Measurements from ENCODE around the gene ASB7. TPM values are rescaled to one million over a fixed set of nuclear protein-coding genes. Genes with fewer than 3 reads are reported as not detected.

The ASB7 gene
- total and polyA plus RNA-seq, 4 donors: 3.3 to 18.3 (median 10.9) TPM

- peaks cover 6 to 27% (median 9%) of the 10 kb centered on the region in 5 donors for H3K4me1 ChIP-seq (ENCODE audit: control insufficient read depth in 5 of 5, insufficient read depth in 5 of 5, low read length in 5 of 5)
- H3K27me3 ChIP-seq (ENCODE audit: control insufficient read depth in 3 of 3, insufficient read depth in 3 of 3, low read length in 2 of 3): no peaks in the 10 kb centered on the region
- DNase-seq: peak in 2 of 3 donors; percentile 3 to 15
Observed at GRCh38 chr15:100601163-100601562, 1.2 kb upstream of the ASB7 start.

GRCh38 chr15:100601617-100602063, 749 bp upstream of the ASB7 start:
- DNase-seq (no peak), ATAC-seq (ENCODE audit: insufficient read depth, low FRiP score) (peak; percentile 13)
- peak overlapping the region; percentile 84 for H3K9ac ChIP-seq (ENCODE audit: insufficient read depth in 1 of 2, low read length in 2 of 2)
- H3K27me3 ChIP-seq (ENCODE audit: control insufficient read depth in 3 of 3, insufficient read depth in 3 of 3, low read length in 2 of 3): no peaks in the 10 kb centered on the region
- WGBS, 2 donors: 0% methylated on average over 21 of the region's 21 CpGs
- H3K4me3 ChIP-seq: peak overlapping the region; percentile 87
- no peak for TF ChIP-seq CTCF (IDR thresholded peaks at IDR 0.05; ENCODE audit: control extremely low read depth, extremely low read depth)
- H3K4me1 ChIP-seq (ENCODE audit: control insufficient read depth in 5 of 5, insufficient read depth in 5 of 5, low read length in 5 of 5): peaks cover 6 to 27% (median 9%) of the 10 kb centered on the region in 5 donors
- H3K36me3 ChIP-seq (ENCODE audit: control insufficient read depth in 4 of 4, insufficient read depth in 4 of 4, low read length in 4 of 4): peaks cover 0 to 4% (median 2%) of the 10 kb centered on the region in 4 donors
- no peaks in the 10 kb centered on the region for H3K9me3 ChIP-seq (ENCODE audit: control insufficient read depth in 4 of 4, insufficient read depth in 3 of 4, low read length in 3 of 4)
- H3K27ac ChIP-seq (ENCODE audit: low read depth in 1 of 2, low read length in 1 of 2): peak overlapping the region; percentile 61 to 87

More at GRCh38 chr15:100601163-100601562, 1.2 kb upstream of the ASB7 start:
- WGBS, 2 donors: 0 to 1% methylated on average over 10 of the region's 10 CpGs
- no peak for ATAC-seq (ENCODE audit: insufficient read depth, low FRiP score)
- Histone ChIP-seq H3K36me3 (ENCODE audit: control insufficient read depth in 4 of 4, insufficient read depth in 4 of 4, low read length in 4 of 4) (peaks cover 0 to 4% (median 2%) of the 10 kb centered on the region in 4 donors), H3K27ac (ENCODE audit: low read depth in 1 of 2, low read length in 1 of 2) (no peak overlapping the region), H3K4me3 (peak overlapping the region; percentile 87), H3K9me3 (ENCODE audit: control insufficient read depth in 4 of 4, insufficient read depth in 3 of 4, low read length in 3 of 4) (no peaks in the 10 kb centered on the region), H3K9ac (ENCODE audit: insufficient read depth in 1 of 2, low read length in 2 of 2) (peak overlapping the region; percentile 84)
- TF ChIP-seq CTCF (IDR thresholded peaks at IDR 0.05; ENCODE audit: control extremely low read depth, extremely low read depth): no peak

- H3K9me3 ChIP-seq (ENCODE audit: control insufficient read depth in 4 of 4, insufficient read depth in 3 of 4, low read length in 3 of 4): no peaks in the 10 kb centered on the region
- H3K4me1 ChIP-seq (ENCODE audit: control insufficient read depth in 5 of 5, insufficient read depth in 5 of 5, low read length in 5 of 5): peaks cover 6 to 27% (median 8%) of the 10 kb centered on the region in 5 donors
- H3K4me3 ChIP-seq: peak overlapping the region; percentile 81
- H3K27me3 ChIP-seq (ENCODE audit: control insufficient read depth in 3 of 3, insufficient read depth in 3 of 3, low read length in 2 of 3): no peaks in the 10 kb centered on the region
- ATAC-seq (ENCODE audit: insufficient read depth, low FRiP score): peak; percentile 19
- no peak for TF ChIP-seq CTCF (IDR thresholded peaks at IDR 0.05; ENCODE audit: control extremely low read depth, extremely low read depth)
- WGBS, 2 donors: 0 to 2% methylated on average over 16 of the region's 16 CpGs
- H3K27ac ChIP-seq (ENCODE audit: low read depth in 1 of 2, low read length in 1 of 2): peak overlapping the region; percentile 83 to 87
- peak overlapping the region; percentile 26 to 83 for H3K9ac ChIP-seq (ENCODE audit: insufficient read depth in 1 of 2, low read length in 2 of 2)
- peak in 1 of 3 donors; percentile 10 for DNase-seq
- peaks cover 0 to 4% (median 2%) of the 10 kb centered on the region in 4 donors for H3K36me3 ChIP-seq (ENCODE audit: control insufficient read depth in 4 of 4, insufficient read depth in 4 of 4, low read length in 4 of 4)
Observed at GRCh38 chr15:100602823-100603393, 519 bp downstream of the ASB7 start.
